ENCODE measurements around the gene HCAR3.
"Not testable (repeated sequence)": the region's sequence is repeated elsewhere in the genome, so short reads cannot be mapped to it uniquely, and the experiment has no call there.

Gene HCAR3

DNA sequence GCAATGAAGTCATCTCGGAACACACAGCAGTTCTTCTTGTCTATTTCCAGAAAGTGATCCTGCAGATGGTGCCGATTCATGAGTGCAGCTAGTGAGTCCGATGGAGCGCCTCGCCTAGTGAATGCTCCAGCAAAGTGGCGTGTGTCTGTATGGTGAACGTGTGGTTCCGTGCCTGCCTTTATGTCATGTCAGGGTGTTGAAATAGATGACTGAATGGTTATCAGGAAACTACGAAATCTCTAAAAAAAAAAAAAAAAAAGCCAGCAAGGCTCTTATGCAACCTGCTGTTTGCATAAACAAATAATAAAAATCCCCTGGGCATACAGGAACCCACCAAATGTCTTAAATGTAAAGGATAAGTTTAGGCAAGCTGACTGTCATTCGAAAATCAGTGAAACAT is at the start of gene HCAR3:
Gene HCAR3 (minus strand): TSS at position 154 of the 400 bp plus-strand sequence. CDS start 74 bp downstream, at position 80.
- not testable (repeated sequence) for DNase-seq

DNA sequence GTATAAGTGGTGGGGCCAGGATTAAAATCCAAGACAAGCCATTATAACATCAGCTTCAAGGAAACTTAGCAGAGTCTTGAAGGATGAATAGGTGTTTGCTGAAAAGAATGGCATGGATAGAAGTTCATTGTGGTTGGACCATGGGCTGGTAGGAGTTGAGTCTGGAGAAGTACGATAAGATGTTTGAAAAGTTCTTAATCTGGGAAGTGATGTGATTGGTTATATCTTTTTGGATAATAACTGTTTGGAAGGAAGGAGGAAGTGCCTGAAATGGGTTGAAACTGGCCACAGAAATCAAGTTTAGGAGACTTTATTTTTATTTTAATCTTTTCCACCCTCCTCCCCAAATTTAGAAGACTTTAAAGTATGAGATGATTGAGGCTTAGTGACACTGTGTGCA is 41.0 kb upstream of the HCAR3 start:
- no peak for DNase-seq

DNA sequence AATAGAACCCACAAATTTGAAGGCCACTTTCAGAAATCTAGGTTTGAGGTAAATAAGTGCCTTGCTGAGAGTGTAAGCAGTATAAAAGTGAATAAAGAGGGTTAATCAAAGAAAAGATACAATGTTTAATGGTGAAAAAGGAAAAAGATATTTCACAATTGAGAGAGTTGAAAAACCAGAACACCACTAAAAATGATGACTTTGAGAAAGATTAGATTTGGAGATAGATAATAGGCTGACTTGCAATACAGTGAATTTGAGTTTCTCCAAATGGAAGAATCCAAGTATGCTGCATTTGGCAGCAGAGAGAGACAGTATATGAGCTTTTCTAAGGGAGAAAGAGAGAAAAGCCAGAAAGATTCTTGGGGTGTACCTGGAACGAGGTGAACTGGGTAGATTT is 38.2 kb upstream of the HCAR3 start:
- DNase-seq, result no peak

DNA sequence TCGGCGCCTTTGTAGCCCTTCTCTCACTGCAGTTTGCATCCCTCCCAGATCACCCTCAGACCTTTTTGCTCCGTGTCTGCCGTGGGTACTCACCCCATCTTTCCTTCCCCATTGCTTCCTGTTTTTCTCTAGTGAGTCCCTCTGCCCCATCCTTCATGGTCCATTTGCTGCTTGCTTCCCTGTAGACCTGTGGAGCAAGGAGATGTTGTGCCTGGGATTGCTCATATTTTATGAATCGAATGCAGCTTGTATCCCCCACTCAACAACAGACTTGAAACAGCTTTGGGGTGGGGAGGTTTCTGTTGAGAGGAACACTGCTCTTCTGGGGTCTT is 36.7 kb upstream of the HCAR3 start:
- peak; percentile 53 for DNase-seq

DNA sequence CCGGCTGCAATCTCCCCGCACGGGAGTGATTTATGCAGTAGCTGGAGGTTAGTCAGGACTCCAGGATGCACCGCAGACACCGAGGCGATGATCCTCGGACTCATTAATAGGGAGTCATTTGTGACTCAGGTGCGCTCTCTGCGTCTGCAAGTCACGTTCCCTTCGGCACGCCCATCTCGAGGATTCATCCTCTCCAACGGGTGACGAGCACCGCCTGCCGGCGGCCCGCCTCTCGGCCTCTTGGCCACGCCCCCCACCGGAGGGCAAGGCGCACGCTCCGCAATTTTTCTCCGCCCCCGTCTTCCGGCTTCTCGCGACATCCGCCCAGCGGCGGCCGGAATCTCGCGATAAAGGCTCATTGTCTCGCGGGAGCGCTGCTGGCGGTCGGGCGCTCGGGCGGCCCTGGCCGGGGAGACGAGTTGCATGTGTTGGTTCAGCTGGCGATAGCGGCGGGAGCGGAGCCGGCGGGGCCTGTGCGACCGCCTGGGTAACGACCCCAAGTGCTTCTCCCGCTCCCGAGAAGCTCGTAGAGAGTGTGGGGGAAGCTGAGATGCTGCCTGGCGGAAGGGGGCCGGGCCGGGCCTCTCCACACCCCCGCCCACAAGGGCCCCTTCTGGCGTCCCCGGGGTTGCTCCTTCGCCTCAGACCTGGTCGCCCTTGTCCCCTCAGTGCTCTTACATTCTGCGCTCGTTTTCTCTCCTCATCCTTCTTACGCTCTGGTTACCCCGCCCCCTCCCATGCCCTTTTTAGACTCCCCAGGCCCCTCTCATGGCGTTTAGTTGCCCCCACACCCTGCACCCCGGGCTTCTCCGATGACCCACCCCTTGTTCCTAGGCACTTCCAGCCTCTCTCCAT is 36.1 kb upstream of the HCAR3 start, which contains the start of gene DENR:
Gene DENR (plus strand): TSS at position 361 of the 855 bp plus-strand sequence. CDS start 878 bp downstream, outside the sequence.
- peak; percentile 100 for DNase-seq

DNA sequence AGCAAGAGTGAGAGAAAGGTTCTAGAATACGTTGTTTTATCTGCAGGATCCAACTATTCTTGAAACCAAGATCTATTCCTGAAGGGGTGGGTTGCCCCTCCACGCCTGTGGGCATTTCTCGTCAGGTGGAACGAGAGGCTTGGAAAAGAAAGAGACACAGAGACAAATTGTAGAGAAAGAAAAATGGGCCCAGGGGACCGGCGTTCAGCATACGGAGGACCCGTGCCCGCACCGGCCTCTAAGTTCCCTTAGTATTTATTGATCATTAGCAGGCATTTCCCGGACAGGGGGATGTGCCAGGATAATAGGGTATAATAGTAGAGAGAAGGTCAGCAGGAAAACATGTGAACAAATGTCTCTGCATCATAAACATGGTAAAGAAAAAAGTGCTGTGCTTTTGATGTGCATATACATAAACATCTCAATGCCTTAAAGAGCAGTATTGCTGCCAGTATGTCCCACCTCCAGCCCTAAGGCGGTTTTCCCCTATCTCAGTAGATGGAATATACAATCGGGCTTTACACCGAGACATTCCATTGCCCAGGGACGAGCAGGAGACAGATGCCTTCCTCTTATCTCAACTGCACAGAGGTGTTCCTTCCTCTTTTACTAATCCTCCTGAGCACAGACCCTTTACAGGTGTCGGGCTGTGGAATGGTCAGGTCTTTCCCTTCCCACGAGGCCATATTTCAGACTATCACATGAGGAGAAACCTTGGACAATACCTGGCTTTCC is 34.3 kb upstream of the HCAR3 start:
- DNase-seq, result not testable (repeated sequence)

DNA sequence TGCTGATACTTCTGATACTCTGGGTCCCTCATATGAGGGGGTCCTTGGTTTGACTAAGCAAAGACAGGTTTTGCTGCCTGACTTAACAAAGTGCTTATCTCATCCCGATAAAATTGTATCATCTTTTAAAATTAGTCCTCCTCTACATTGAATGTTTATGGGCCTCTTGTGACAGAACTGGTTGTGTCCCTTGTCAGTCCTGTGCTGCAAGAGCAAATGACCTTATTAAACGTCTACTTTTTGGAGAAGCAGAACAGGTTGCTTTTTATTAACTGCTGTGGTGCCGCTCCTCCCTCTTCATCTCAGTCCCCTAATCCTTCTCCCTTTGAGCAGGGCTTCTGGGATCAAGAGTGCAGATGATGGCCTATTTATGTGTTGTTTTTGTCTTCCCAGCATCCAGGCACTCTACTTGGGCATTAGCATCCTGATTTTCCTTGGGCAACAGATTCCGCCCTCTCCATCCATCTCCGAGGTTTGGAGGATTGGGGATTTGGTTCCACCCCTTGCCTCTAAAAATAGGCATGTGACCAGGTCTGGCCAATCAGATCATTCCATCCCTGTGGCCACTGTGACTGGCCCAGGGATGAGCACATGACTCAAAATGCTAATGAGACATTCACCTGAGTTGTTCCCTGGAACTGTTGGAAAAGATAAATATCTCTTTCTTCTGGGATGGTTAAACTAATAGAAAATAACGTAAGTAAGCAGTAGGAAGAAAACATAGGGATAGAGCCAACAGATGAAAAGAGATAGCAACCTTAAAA is 33.1 kb upstream of the HCAR3 start:
- peak; percentile 53 for DNase-seq

DNA sequence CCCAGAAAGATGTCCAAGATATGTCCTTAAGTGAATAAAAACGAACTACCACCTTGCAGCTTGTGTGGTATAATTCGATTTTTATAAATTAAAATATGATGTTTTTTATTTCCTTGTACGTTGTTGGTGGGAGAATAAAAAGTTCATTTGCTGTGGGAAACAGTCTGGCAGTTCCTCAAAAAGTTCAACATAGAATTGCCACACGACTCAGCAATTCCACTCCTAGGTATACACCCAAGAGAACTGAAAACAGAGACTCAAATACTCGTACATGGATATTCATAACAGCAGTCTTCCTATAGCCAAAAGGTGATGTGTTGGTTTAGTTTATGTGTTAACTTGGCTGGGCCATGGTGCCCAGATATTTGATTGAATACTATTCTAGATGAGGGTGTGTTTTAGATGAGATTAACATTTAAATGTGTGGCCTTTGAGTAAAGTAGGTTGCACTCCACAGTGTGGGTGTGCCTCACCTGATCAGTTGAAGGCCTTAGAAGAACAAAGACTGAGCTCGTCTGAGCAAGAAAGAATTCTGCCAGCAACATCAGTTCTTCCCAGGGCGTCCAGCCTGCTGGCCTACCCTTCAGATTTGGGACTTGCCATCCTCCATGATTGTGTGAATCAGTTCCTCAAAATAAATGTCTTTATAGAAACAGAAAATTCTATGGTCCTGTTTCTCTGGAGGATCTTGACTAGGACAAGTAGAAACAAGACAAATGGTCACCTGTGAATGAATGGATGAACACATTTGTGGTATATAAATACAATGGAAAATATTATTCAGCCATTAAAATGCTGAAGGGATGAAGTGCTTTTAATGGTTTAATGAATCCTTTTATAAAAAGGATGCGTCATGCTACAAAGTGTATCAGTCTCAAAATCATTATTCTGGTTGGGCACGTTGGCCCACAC is 30.9 kb upstream of the HCAR3 start:
- no peak for DNase-seq

DNA sequence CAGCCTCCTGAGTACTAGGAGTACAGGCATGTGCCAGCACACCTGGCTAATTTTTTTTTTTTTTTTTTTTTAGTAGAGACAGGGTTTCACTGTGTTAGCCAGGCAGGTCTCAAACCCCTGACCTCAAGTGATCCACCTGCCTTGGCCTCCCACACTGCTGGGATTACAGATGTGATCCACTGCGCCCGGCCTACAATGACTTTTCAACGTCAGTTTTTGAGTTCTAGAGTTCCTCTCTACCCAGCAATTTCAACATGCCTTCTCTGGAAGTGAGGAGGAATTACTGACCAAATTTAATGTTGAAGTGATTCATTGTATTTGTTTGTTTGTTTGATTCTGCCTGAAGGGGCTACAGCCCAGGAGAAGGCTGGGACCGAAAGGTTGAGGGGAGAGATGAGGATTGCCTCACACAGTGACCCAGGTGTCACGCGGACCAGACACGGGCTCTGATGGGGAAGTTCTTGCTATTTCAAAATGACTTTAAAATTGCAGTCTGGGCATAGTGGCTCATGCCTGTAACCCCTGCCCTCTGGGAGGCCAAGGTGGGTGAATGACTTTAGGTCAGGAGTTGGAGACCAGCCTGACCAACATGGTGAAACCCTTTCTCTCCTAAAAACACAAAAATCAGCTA is 27.4 kb upstream of the HCAR3 start:
- no peak for DNase-seq

DNA sequence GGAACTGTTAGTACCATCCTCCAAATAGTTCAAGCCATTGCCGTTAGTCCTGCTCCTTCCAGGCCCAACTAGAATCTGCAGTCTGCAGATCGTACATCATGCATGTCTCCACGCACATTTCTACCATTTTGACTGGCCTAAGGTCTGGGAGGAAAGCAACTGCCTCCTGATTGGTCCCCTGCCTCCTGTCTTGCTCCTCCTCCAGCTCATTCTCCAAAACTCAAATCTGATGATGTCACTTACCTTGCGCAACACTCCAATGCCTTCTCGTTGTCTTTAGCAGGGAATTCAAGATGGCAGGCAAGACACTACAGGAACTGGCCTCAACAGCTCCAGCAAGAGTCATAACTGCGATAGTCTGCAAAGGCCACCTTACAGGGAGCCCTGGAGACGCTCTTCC is 23.7 kb upstream of the HCAR3 start:
- DNase-seq, result no peak

DNA sequence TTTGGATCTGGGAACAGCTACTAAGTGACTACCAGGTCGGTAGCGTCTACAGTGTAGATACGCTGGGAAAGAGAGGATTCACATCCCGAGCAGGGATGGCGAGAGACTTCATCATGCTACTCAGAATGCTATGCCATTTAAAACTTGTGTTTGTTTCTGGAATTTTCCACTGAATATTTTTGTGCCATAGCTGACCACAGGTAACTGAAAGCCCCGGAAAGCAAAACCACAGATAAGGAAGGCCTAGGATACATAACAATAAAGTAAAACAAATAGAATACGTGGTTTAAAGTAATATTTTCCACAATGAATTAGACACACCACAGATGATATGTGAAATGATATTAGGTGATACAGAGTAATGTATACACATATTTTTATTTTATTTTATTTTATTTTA is 22.0 kb upstream of the HCAR3 start:
- DNase-seq, result no peak

DNA sequence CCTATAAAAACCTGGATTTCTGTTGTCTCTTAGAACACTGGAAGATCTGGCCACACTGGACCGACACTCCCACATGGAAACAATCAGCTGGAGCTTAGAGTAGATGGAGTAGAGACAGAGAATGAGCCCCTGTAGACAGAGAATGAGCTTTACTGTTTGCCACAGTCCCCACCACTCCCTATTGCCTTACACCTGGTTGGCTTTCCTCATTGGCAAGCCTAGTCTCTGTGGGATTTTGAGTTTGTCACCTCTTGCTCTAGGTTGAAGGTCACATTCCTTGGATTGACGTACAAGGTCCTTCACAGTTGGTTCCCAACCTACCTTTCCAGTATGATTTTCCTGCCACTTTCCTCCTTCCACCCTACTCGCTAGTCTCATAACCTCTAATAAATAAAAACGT is 16.0 kb upstream of the HCAR3 start:
- DNase-seq, result no peak

DNA sequence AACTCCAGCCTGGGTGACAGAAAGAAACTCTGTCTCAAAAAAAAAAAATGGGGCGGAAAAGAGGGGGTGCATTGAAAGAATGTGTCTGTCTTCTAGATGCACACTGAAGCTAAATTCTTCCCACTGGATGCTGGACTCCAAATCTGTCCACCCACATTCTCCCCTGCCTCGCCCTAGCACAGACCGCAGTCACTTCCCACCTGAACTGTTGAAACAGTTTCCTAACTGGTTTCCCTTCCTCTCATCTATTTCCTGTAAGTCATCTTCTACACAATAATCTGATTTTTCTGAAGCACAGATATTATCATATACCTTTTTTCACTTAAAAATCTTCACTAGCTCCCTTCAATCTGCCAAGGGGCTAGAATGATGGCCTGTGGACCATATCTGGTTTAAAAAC is 15.6 kb upstream of the HCAR3 start:
- DNase-seq, result no peak

DNA sequence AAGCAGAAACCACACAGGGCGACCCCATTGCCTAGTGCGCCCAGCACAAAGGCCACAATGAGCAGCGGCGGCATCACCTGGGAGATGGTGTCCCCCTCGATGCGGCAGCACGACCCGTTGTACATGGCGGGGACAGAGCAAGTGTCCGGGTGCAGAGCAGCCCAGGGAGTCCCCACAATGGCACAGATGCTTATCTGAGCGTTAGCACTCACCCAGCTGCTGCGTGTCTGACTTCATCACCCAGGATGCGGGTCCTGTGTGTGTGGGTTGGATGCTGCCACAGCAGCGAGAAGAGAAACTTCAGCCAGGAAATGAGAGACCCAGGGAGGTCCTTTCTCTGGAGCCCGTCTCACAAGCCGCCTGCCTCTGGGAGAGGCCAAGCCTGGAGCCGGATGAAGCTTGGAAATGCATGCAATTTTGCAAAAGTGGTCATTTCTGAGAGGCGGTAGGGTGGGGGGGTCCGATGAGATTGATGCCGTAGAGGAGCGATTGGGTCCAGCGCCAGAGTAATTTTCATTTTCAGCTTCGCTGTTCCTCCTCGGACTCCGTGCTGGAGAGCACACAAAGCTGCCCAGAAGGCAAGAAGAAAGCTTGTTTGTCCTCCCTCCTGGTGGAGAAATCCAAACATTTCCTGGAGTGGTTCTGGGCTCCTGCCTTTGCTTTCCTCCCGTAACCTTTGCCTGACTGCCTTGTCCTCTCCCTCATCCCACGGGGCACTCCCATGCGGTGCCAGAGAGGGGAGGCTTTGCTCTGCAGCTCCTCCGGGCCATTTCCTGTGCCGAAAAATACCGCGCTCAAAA is 13.8 kb upstream of the HCAR3 start, which contains the start of gene HCAR1:
Gene HCAR1 (minus strand): TSS at position 630 of the 800 bp plus-strand sequence. CDS start 505 bp downstream, at position 125.
- peak; percentile 67 for DNase-seq

DNA sequence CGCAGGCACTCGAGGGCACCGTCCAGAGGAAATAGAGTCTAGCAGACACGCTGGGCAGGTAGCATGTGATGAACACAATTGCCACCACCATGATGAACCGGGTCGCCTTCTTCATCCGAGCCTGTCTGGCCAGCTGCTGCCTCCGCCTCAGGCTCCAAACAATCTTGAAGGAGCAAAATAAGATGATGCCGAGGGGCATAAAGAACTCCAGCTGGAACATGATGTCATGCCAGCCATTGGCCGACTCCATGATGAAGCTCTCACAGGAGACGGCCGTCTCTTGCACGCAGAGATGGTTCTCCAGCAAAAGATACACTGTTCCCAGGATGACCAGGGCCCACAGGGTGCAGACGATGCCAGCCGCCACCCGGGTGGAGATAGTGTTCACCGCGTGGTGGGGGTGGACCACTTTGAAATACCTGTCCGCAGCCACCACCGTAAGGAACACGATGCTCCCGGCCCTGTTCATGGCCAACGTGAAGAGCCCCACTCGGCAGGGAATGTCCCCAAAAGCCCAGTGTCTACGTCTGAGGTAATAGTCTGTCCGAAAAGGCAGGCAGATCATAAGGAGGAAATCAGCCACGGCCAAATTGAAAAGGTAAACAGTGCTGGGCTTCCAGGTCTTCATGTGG is 13.1 kb upstream of the HCAR3 start:
- no peak for DNase-seq

DNA sequence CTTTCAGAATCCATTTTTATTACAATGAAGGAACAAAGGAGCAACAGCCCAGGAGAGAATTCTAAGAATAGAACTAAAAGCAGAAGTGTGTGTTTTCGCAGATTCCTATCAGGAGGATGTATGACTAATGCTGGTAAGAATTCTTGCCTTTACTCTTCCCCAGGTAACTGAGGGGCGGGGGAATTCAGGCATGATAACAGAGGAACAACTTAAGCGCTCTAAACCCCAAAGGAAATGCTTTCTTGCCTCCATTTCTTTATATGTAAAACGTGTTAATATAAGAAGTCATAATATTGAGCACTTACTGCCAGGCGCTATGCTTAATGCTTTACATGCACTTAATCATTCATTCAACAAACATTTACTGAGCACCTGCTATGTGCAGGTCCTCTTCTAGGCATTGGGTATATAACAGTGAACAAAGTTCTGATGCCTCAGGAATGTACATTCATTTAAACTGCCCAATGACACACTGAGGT is 9.5 kb upstream of the HCAR3 start:
- DNase-seq, result peak; percentile 36

DNA sequence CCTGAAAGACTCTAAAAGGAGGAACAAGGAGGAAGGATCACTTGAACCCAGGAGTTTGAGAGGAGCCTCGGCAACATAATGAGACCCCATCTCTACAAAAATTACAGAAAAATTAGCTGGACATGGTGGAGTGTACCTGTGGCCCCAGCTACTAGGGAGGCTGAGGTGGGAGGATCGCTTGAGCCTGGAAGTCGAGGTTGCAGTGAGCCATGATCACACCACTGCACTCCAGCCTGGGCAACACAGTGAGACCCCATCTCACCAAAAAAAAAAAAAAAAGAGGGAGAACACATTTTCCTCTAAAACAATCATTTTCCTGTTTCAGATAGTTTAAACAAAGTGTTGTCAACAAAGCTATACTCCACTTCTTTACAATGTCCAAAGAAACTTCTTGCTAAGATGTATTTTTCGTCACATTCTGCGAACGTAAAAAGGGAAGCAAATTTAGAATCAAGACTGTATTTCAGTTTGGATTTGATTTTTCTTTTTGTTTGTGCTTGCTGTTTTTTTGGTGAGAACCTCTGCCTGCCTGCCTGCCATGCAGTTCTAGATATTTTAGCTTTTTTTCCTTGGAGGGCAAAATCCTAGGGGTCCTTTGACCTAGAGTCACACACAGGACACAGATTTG is 9.0 kb upstream of the HCAR3 start:
- no peak for DNase-seq

DNA sequence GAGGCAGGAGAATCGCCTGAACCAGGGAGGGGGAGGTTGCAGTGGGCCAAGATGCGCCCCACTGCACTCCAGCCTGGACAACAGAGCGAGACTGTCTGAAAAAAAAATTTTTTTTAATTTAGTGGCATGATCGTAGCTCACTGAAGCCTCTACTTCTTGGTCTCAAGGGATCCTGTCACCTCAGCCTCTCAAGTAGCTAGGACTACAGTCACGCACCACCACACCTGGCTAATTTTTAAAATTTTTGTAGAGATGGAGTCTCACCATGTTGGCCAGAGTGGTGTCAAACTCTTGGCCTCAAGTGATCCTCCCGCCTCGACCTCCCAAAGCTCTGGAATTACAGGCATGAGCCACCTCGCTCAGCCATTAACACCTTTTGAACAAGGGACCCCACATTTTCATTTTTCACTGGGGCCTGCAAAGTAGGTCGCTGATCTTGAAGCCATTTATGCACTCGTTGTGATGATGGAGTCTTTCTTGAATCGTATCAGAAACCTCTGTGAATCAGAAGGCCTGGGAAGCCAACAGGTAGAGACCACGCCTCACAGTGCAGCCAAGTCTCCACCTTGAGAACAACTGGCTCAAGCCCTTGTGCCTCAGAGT is 8.1 kb upstream of the HCAR3 start:
- no peak for DNase-seq

DNA sequence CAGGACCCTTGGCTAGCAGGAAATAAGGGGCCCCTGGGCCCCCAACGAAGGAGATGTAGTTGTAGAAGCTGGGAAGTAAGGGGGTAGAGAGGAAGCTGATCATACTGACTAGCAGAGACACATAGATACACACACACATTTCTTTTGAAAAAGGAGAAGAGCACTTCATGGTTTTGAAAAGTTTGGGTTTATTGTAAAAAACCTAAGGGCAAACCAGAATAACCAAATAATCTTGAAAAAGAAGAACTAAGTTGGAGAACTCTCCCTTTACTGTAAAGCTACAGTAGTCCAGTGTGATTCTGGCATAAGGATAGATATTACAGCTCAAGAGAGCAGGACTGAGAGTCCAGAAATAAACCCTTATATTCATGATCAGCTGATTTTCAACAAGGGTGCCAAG is 5.8 kb upstream of the HCAR3 start:
- DNase-seq, result no peak
